Smooth muscle cell (in vitro differentiated cells): ENCODE results near the gene FNDC10. TPM values are rescaled to one million over a fixed set of nuclear protein-coding genes. Genes with fewer than 3 reads are reported as not detected.

Experiments
- DNase-seq: peaks from one replicate; lab custom pipeline; 2025; ENCODE audit not compliant: unreplicated experiment; lab: John Stamatoyannopoulos, UW
- H2AFZ ChIP-seq: fragments of 200-600 bp; sonication (generic); 2 replicates; pipeline ENCODE4 v1.6.0; 2016; ENCODE audit warnings: antibody characterized with exemption, low read depth, mild to moderate bottlenecking
- H3F3A ChIP-seq: fragments of 200-600 bp; sonication (generic); 2 replicates; pipeline ENCODE4 v1.6.0; 2017; ENCODE audit warnings: antibody characterized with exemption, low read depth
- H3K27ac ChIP-seq: fragments of 200-600 bp; sonication (generic); 2 replicates; pipeline ENCODE4 v1.5.1; 2016; ENCODE audit warnings: low read depth, mild to moderate bottlenecking
- H3K27me3 ChIP-seq: fragments of 200-600 bp; sonication (generic); 2 replicates; pipeline ENCODE4 v1.6.1; 2016; ENCODE audit warnings: low read depth, mild to moderate bottlenecking
- H3K36me3 ChIP-seq: fragments of 200-600 bp; sonication (generic); 2 replicates; pipeline ENCODE4 v1.5.1; 2016; ENCODE audit warnings: low read depth
- H3K4me1 ChIP-seq: fragments of 200-600 bp; sonication (generic); 2 replicates; pipeline ENCODE4 v1.5.1; 2016; ENCODE audit warnings: low read depth
- H3K4me2 ChIP-seq: fragments of 200-600 bp; sonication (generic); 2 replicates; pipeline ENCODE4 v1.6.0; 2016; ENCODE audit warnings: mild to moderate bottlenecking
- H3K4me3 ChIP-seq: fragments of 200-600 bp; sonication (generic); 2 replicates; pipeline ENCODE4 v1.5.1; 2016; ENCODE audit warnings: mild to moderate bottlenecking
- H3K79me2 ChIP-seq: fragments of 200-600 bp; sonication (generic); 2 replicates; pipeline ENCODE4 v1.6.0; 2016; ENCODE audit warnings: low read depth, mild to moderate bottlenecking
- H3K9ac ChIP-seq: fragments of 200-600 bp; sonication (generic); 2 replicates; pipeline ENCODE4 v1.6.0; 2016; ENCODE audit warnings: low read depth
- H3K9me3 ChIP-seq: fragments of 200-600 bp; sonication (generic); replicated peaks from 2 replicates; pipeline ENCODE4 v1.5.1; 2016; ENCODE audit warnings: low read depth
- H4K20me1 ChIP-seq: fragments of 200-600 bp; sonication (generic); 2 replicates; pipeline ENCODE4 v1.6.0; 2016; ENCODE audit warnings: low read depth
- WGBS: methylation state at CpG from one replicate; pipeline ENCODE4 v1.1.7; 2016; ENCODE audit warnings: low lambda C conversion rate; 5-methylcytosine and 5-hydroxymethylcytosine counted together
- polyA plus RNA-seq: library from polyadenylated mRNA; unstranded; fragments of >200 nt; fragmentation: Nextera tagmentation; extraction: Ambion mirVana; gene quantifications from 2 replicates; pipeline ENCODE4 v1.2.1, GENCODE V29; 2016
- total RNA-seq: library from RNA; depleted of rRNA; stranded (reverse); fragments of >200 nt; gene quantifications from 2 replicates; pipeline ENCODE4 v1.2.3, GENCODE V29; 2014
- TF ChIP-seq, protein P1 (sequence below): fragments of 200-600 bp; sonication (generic); IDR thresholded peaks from 2 replicates; pipeline ENCODE4 v1.5.1; 2017; ENCODE audit warnings: borderline replicate concordance, mild to moderate bottlenecking, antibody characterized with exemption; ENCODE audit not compliant: insufficient read depth, poor library complexity, severe bottlenecking

Gene FNDC10
- total and polyA plus RNA-seq, 2 experiments from 2014 or later = 9.1 to 22.5 TPM

DNA sequence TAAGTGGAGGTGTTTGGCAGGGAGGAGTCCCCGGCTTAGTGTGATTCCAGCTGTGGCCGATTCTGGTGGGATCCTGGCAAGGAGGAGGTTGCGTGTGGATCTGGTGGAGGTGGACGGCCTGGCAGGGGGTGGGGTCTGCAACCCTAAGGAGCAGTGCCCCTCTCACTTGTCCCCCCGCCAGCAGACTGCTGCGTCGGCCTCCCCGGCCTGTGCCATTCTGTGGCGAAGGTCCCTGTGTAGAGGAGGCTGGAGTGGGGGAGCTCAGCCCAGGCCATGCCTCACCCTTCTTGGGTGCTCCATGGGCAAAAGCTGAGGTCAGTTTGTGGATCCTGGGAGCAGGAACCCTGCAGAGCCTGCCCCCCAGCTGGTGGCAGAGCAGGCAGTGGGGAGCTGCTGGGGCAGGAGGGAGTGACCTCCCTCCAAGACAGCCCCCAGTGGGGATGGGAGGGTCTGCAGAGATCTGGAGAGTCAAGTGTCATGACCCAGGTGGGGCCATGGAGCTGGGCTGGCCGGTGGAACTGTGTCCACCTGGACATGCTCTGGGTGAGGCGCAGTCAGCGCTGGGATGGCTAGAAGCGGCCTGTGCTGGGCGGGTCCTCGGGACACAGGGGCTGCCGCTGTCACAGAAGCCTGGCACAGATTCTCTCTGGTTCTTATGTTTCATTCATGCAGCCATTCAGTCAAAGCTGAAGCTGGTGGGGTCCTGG lies 20.7 kb upstream of the FNDC10 start:
- Histone ChIP-seq H3K9ac (no peak overlapping the region), H3K27me3 (no peaks in the 10 kb centered on the region), H3K4me2 (no peak overlapping the region), H3K27ac (peak overlapping the region; percentile 78), H3K4me1 (peaks cover 18% of the 10 kb centered on the region), H4K20me1 (peaks cover 88% of the 10 kb centered on the region), H3K4me3 (no peak overlapping the region), H3K79me2 (peaks cover 32% of the 10 kb centered on the region), H2AFZ (no peak overlapping the region), H3K9me3 (no peaks in the 10 kb centered on the region), H3F3A (peaks cover 3% of the 10 kb centered on the region), H3K36me3 (no peaks in the 10 kb centered on the region)
- TF ChIP-seq, protein P1, sequence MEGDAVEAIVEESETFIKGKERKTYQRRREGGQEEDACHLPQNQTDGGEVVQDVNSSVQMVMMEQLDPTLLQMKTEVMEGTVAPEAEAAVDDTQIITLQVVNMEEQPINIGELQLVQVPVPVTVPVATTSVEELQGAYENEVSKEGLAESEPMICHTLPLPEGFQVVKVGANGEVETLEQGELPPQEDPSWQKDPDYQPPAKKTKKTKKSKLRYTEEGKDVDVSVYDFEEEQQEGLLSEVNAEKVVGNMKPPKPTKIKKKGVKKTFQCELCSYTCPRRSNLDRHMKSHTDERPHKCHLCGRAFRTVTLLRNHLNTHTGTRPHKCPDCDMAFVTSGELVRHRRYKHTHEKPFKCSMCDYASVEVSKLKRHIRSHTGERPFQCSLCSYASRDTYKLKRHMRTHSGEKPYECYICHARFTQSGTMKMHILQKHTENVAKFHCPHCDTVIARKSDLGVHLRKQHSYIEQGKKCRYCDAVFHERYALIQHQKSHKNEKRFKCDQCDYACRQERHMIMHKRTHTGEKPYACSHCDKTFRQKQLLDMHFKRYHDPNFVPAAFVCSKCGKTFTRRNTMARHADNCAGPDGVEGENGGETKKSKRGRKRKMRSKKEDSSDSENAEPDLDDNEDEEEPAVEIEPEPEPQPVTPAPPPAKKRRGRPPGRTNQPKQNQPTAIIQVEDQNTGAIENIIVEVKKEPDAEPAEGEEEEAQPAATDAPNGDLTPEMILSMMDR = no peak
- no peak for DNase-seq
- WGBS = 97% methylated on average over 16 of the region's 16 CpGs

GRCh38 chr1:1619917-1620361 lies 20.0 kb upstream of the FNDC10 start:
- Histone ChIP-seq H3K4me3 (no peak overlapping the region), H3K9me3 (no peaks in the 10 kb centered on the region), H3K79me2 (peaks cover 32% of the 10 kb centered on the region), H3K4me2 (no peak overlapping the region), H3K27ac (no peak overlapping the region), H3K36me3 (no peaks in the 10 kb centered on the region), H3K27me3 (no peaks in the 10 kb centered on the region), H2AFZ (no peak overlapping the region), H3F3A (peaks cover 3% of the 10 kb centered on the region), H3K9ac (no peak overlapping the region), H3K4me1 (peaks cover 18% of the 10 kb centered on the region), H4K20me1 (peaks cover 86% of the 10 kb centered on the region)
- 78% methylated on average over 14 of the region's 14 CpGs for whole genome bisulfite sequencing
- TF ChIP-seq, protein P1 = no peak
- no peak for DNase-seq

DNA sequence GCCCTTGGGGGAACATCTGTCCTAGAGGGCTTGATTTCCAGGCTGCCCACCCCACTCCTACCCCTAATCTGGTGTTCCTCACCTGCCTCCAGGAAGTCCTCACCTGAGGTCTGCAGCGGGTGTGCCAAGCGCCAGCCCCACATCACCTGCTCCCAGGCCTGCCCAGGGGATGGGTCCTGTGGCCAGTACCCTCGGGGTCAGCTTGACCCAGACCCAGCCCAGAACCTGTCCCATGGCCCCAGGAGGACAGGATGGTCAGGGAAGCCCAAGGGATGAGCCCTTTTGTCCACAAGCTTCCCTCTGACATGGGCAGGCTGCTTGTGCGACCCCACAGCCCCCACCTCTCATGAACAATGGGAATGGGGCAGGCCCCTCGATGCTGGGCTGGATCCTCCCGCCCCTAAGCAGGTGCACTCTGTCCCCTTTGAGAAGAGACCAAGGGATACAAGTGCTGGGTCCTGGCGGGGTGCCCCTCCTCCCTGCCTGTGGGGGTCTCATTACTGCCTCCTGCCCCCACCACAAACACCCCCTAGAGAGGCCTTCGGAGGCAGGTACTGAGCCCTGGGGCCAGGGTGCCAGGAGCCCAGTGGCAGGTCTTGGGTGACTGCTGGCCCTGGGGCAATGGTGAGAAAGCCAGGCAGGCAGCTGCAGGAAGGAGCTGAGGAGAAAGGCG lies 18.6 kb upstream of the FNDC10 start:
- WGBS = 97% methylated on average over 9 of the region's 9 CpGs
- Histone ChIP-seq H2AFZ (no peak overlapping the region), H3K79me2 (peaks cover 35% of the 10 kb centered on the region), H3K36me3 (no peaks in the 10 kb centered on the region), H3K4me3 (no peak overlapping the region), H3K4me1 (peaks cover 23% of the 10 kb centered on the region), H3K4me2 (no peak overlapping the region), H3K9me3 (no peaks in the 10 kb centered on the region), H4K20me1 (peaks cover 86% of the 10 kb centered on the region), H3K9ac (no peak overlapping the region), H3K27me3 (no peaks in the 10 kb centered on the region), H3K27ac (no peak overlapping the region), H3F3A (peaks cover 3% of the 10 kb centered on the region)
- no peak for DNase-seq
- TF ChIP-seq, protein P1 = no peak

DNA sequence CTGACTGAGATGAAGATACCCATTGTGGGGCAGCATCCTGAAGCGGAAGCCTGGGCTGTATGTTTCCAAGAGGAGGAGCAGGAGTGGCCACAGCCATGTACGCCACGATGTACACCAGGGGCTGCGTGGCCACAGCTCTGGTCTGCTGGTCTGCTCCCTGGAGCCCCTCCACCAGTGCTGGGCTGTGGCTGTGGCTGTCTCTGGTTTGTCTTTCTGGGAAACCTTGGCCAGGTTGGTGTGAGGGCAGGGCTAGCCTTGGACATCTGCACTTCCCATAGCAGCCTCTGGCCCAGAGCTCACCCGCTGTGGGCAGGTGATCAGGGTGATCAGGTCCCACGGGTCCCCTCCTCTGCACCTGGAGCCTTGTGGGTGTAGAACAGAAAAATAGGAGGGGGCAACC lies 18.0 kb upstream of the FNDC10 start:
- 98% methylated on average over 6 of the region's 6 CpGs for WGBS

More for the DNA sequence above, 18.0 kb upstream of the FNDC10 start:
- Histone ChIP-seq H3K79me2 (peaks cover 40% of the 10 kb centered on the region), H3F3A (peaks cover 3% of the 10 kb centered on the region), H4K20me1 (peaks cover 84% of the 10 kb centered on the region), H3K4me2 (no peak overlapping the region), H3K4me3 (no peak overlapping the region), H3K4me1 (peaks cover 23% of the 10 kb centered on the region), H3K36me3 (no peaks in the 10 kb centered on the region), H3K9ac (no peak overlapping the region), H3K27me3 (no peaks in the 10 kb centered on the region), H2AFZ (no peak overlapping the region), H3K9me3 (no peaks in the 10 kb centered on the region), H3K27ac (no peak overlapping the region)
- no peak for DNase-seq
- TF ChIP-seq, protein P1 = no peak
